ENCODE data around the gene CLDN34.

Gene CLDN34

DNA sequence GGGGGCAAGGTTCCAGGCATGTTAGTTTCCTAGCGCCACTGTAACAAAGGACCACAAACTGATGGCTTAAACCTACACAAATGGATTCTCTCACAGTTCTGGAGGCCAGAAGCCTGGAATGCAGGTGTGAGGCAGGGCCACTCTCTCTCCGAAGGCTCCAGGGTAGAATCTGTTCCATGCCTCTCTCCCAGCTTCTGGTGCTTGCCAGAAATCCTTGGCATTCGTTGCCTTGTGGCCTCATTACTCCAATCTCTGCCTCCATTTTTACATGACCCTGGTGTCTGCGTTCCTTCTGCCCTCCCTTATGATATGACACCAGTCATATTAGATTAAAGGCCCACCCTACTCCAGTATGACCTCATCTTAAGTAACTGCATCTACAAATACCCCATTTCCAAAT, 39.6 kb downstream of the CLDN34 start:
- Mint-ChIP-seq H3K9me3 (peaks cover 8% of the 10 kb centered on the region), H3K4me3 (no peak overlapping the region), H3K4me1 (peaks cover 21% of the 10 kb centered on the region), H3K36me3 (ENCODE audit: low read depth) (no peaks in the 10 kb centered on the region), H3K27me3 (ENCODE audit: low read depth) (no peaks in the 10 kb centered on the region), H3K27ac (no peak overlapping the region)
- TF ChIP-seq CTCF (IDR thresholded peaks at IDR 0.05; ENCODE audit: unreplicated experiment in 3 of 3), result no peak

DNA sequence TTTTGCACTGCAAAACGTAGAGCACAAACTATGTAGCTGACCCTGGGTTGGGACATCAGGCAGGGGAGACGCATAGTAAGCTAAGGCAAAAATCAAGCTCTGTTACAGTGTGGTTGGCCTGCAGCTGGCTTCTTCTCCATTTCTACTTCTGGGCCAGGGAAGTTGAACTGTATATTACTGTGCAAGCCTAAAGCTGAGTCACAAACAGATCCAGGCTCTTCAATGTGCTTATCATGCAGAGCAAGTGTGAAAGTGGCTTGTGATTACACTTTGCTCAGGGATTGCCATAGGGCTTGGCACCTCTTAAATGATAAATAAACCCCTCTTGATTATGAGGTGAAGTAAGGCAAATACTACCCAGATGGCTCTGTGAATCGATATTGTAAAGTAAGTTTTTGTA, 40.5 kb downstream of the CLDN34 start:
- no peak for TF ChIP-seq CTCF (IDR thresholded peaks at IDR 0.05; ENCODE audit: unreplicated experiment in 3 of 3)
- Mint-ChIP-seq H3K27me3 (ENCODE audit: low read depth) (peaks cover 1% of the 10 kb centered on the region), H3K36me3 (ENCODE audit: low read depth) (no peaks in the 10 kb centered on the region), H3K4me1 (peaks cover 24% of the 10 kb centered on the region), H3K4me3 (no peak overlapping the region), H3K27ac (no peak overlapping the region), H3K9me3 (peaks cover 8% of the 10 kb centered on the region)

DNA sequence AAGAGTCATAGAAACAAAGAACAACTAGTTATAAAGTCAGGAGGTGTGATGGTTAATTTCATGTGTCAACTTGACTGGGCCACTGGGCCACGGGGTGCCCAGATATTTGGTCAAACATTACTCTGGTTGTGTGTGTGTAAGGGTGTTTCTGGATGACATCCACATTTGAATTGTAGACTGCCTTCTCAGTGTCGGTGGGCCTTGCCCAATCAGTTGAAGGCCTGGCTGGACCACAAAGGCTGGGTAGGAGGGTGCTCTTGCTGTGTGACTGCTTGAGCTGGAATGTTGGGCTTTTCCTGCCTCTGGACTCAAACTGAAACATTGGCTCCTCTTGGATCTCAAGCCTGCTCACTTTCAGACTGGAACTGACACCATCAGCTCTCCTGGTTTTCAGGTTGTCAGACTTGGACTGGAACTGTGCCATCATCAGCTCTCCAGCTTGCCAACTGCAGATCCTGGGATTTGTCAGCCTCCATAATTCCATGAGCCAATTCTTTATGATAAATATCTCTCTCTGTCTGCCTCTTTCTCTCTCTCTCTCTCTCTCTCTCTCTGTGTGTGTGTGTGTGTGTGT, 41.4 kb downstream of the CLDN34 start:
- H3K4me3 Mint-ChIP-seq, result no peak overlapping the region
- no peak overlapping the region for H3K27ac Mint-ChIP-seq
- peaks cover 14% of the 10 kb centered on the region for H3K9me3 Mint-ChIP-seq
- H3K27me3 Mint-ChIP-seq (ENCODE audit: low read depth), result peaks cover 5% of the 10 kb centered on the region
- peaks cover 5% of the 10 kb centered on the region for H3K36me3 Mint-ChIP-seq (ENCODE audit: low read depth)
- peaks cover 24% of the 10 kb centered on the region for H3K4me1 Mint-ChIP-seq
- TF ChIP-seq CTCF (IDR thresholded peaks at IDR 0.05; ENCODE audit: unreplicated experiment in 3 of 3), result no peak

DNA sequence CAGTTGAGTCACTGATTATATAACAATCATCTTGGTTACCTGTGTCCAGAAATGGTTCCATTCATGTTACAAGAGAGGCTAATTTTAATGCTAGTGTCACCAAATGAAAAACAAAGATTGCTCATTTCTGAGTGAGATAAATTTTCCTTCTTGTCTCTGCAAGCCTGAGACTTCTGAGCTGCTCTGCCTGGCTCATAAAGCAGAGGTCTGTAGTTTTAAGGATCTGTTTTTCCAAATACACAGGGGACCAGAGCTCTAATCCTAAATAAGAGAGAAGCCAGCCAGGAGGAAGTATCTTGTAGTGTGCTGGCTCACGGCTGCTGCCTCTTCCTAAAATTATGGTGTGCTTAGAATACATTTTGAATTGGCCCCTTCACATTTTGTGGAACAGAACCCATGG, 42.6 kb downstream of the CLDN34 start:
- no peak for TF ChIP-seq CTCF (IDR thresholded peaks at IDR 0.05; ENCODE audit: unreplicated experiment in 3 of 3)
- Mint-ChIP-seq H3K4me1 (peaks cover 24% of the 10 kb centered on the region), H3K27ac (peak overlapping the region; percentile 38 to 67 (median 65)), H3K9me3 (peaks cover 14% of the 10 kb centered on the region), H3K4me3 (peak overlapping the region in 1 of 3 experiments; percentile 23), H3K27me3 (ENCODE audit: low read depth) (peaks cover 5% of the 10 kb centered on the region), H3K36me3 (ENCODE audit: low read depth) (peaks cover 5% of the 10 kb centered on the region)

- peaks cover 5% of the 10 kb centered on the region for H3K27me3 Mint-ChIP-seq (ENCODE audit: low read depth)
- H3K27ac Mint-ChIP-seq, result peak overlapping the region; percentile 38 to 67 (median 65)
- peaks cover 5% of the 10 kb centered on the region for H3K36me3 Mint-ChIP-seq (ENCODE audit: low read depth)
- H3K4me3 Mint-ChIP-seq, result peak overlapping the region in 1 of 3 experiments; percentile 23
- H3K9me3 Mint-ChIP-seq, result peaks cover 14% of the 10 kb centered on the region
- TF ChIP-seq CTCF (IDR thresholded peaks at IDR 0.05; ENCODE audit: unreplicated experiment in 3 of 3), result no peak
- peaks cover 24% of the 10 kb centered on the region for H3K4me1 Mint-ChIP-seq
These were observed 43.5 kb downstream of the CLDN34 start for GRCh38 chrX:10010686-10011085.

GRCh38 chrX:10011261-10011931, 44.2 kb downstream of the CLDN34 start:
- no peak for TF ChIP-seq CTCF (IDR thresholded peaks at IDR 0.05; ENCODE audit: unreplicated experiment in 3 of 3)
- Mint-ChIP-seq H3K27me3 (ENCODE audit: low read depth) (peaks cover 5% of the 10 kb centered on the region), H3K4me1 (peaks cover 24% of the 10 kb centered on the region), H3K9me3 (peaks cover 14% of the 10 kb centered on the region), H3K4me3 (peak overlapping the region in 2 of 3 experiments; percentile 23 to 24), H3K27ac (peak overlapping the region; percentile 38 to 67 (median 65)), H3K36me3 (ENCODE audit: low read depth) (peaks cover 5% of the 10 kb centered on the region)
